Astrocyte of the spinal cord (primary cell): ENCODE results near the gene NAGS.

Experiments
- DNase-seq: peaks from one replicate; pipeline ENCODE4 v3.0.0; 2011; ENCODE audit warnings: low read depth, low spot score
- H3K4me3 ChIP-seq: 2 replicates; pipeline ENCODE4 v1.5.1; 2011; ENCODE audit warnings: low read depth, mild to moderate bottlenecking, low read length, moderate library complexity
- CTCF ChIP-seq: IDR thresholded peaks from 2 replicates; pipeline ENCODE4 v1.5.1; 2012; ENCODE audit warnings: low read depth, mild to moderate bottlenecking, low read length, inconsistent platforms
- in situ Hi-C: cut with HindIII; loops from 2 replicates; pipeline ENCODE4 v1.10.0; 2017; ENCODE audit warnings: low sequenced_read_pairs

NAGS gene

DNA sequence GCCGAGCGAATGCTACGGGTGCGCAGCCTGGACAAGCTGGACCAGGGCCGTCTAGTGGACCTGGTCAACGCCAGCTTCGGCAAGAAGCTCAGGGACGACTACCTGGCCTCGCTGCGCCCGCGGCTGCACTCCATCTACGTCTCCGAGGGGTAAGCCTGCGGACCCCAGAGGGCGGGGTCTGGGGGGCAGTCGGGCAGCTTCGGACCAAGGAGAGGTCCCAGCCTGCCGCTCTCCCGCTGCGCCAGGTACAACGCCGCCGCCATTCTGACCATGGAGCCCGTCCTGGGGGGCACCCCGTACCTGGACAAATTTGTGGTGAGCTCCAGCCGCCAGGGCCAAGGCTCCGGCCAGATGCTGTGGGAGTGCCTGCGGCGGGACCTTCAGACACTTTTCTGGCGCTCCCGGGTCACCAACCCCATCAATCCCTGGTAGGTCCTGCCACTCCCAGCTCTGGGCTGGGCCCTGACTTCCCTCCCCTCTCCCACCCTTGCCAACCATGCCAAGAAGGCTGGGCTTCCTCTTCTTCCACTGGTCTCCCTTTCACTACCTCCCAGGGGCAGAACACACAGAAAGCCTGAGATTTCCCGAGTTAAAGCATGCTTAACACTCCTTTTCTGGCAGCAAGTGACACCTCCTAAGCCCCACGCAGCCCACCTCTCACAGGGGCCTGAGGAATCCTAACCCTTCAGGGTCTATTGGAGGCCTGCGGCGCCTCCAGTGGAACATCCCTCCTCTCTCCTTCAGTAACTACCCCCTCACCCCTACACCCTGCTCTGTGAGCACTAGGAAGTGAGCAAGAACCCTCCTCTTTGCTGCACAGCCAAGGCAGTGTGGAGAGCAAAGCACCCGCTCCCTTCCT, 3.2 kb downstream of the NAGS start:
- DNase-seq, result no peak
- peak overlapping the region; percentile 67 for H3K4me3 ChIP-seq
- in situ Hi-C loops, result no loop called here
- TF ChIP-seq CTCF, result no peak

DNA sequence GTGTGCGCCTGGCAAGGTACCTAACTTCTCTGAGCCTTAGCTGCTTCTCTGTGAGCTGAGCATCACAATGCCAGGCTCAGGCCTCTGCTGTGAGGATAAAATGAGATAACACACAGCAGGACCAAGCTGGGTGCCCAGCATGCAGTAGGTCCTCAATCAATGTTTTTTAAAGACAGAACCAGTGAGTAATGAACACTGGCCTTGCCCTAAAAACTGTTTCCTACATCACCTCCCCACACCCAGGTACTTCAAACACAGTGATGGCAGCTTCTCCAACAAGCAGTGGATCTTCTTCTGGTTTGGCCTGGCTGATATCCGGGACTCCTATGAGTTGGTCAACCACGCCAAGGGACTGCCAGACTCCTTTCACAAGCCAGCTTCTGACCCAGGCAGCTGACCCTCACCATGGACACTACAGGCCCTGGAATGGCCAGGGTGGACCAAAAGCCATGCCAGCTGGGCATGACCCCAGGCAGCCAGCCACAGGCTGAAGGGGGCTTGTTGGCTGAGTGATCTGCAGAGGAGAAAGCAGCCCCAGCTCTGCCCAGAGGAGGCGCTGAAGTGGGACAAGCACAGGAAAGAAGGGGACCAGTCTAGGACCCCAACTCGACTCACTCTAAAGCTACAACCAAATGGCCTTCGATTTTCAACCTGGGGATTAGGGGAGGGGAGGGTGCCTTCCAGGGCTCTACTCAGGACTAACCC, 3.9 kb downstream of the NAGS start:
- in situ Hi-C loops, result no loop called here
- DNase-seq, result no peak
- H3K4me3 ChIP-seq, result peak overlapping the region; percentile 67
- TF ChIP-seq CTCF, result no peak

DNA sequence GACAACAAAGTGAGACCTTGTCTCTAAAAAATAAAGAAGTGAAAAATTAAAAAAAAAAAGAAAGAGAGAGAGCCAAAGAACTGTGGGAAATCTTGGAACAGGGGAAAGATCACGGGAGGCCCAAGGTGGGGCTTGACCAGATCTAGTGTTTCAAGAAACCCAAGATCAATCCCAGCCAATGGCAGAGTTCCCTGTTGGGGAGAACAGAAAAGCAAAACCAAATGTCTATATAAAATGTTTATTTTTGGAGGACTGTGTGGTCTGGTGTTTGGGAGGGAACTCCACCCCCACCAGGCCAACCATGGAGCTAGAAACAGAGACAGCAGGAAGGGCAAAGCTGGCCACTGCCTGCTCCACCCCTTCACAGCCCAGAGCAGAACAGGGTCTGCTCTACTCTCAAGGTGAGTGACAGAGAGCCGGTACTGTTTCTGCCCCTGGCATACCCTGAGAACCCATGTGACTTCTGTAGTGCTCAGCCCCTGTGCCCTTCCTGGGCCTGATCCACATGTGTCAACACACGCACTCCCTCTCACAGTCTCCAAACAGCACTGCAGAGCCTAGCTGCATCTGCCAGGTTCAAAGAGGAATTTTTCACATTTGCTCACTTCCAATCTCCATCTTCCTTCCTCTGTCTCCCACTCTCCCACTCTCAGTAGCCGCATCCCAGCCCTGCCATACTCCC, 6.7 kb downstream of the NAGS start:
- DNase-seq, result peak; percentile 84
- in situ Hi-C loops, result no loop called here
- no peak for TF ChIP-seq CTCF
- no peak overlapping the region for H3K4me3 ChIP-seq

DNA sequence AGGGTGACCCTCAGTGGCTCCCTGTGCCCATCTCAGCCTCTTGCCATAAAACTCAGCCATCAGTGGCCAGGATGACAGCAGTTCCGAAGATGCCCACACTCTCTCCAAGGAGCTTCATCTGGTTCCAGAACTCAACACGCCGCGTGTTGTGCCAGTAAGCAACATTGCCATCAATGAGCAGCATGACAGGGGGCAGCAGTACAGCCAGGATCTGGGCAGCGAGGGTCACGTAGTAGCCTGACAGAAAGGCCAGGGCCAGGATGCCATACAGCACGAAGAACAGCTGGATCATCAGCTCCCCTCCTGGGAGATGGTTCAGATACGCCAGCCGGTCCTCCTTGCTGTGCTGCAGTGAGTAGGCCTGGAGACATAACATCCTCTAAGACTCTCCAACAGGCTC, 7.5 kb downstream of the NAGS start:
- in situ Hi-C loops, result no loop called here
- DNase-seq, result no peak
- TF ChIP-seq CTCF, result no peak
- no peak overlapping the region for H3K4me3 ChIP-seq

- no peak for DNase-seq
- in situ Hi-C loops, result no loop called here
- no peak for TF ChIP-seq CTCF
- no peak overlapping the region for H3K4me3 ChIP-seq
These were observed 8.0 kb downstream of the NAGS start for GRCh38 chr17:44012391-44012790.

DNA sequence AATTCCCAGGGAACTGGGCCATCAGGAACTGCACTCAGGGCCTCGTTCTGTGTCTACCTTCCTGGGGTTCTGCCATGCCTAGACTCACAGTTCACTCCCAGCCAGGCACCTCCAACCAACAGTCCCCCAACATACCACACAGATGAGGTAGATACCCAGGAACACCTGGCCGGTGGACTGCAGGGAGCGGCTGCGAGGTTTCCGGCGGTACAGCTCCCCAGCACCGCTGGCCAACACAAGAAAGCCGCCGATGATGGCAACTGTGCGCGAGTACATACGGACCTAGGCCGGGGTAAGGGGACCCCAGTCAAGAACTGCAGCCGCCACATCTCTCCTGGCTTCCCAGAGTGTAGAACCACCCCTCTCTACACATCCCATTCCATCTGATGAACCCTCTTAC, 8.5 kb downstream of the NAGS start:
- in situ Hi-C loops, result no loop called here
- no peak overlapping the region for H3K4me3 ChIP-seq
- no peak for TF ChIP-seq CTCF
- DNase-seq, result no peak
